Right atrium auricular region (tissue), 2 donors: ENCODE data around the gene RSRC1. TPM values are rescaled to one million over a fixed set of nuclear protein-coding genes. Genes with fewer than 3 reads are reported as not detected.

Source experiments
- DNase-seq: peaks from one replicate; pipeline ENCODE4 v3.0.0-alpha.2; 2019; ENCODE audit warnings: low spot score
- H3K27ac ChIP-seq, 2 donors: fragments of 200-600 bp; sonication (generic); 1 replicate in 1 of 2; 2 replicates in 1 of 2; pipeline ENCODE4 v1.5.1; 2016 to 2019
- H3K27me3 ChIP-seq, 2 donors: fragments of 200-600 bp; sonication (generic); one replicate each; pipeline versions ENCODE4 v1.5.1 to v1.6.0; 2017 to 2019
- H3K36me3 ChIP-seq: fragments of 200-600 bp; sonication (generic); one replicate; pipeline ENCODE4 v1.5.1; 2016
- H3K4me1 ChIP-seq, 2 donors: fragments of 200-600 bp; sonication (generic); one replicate each; pipeline versions ENCODE4 v1.5.1 to v1.6.0; 2017 to 2019
- H3K4me3 ChIP-seq, 2 donors: fragments of 200-600 bp; sonication (generic); 1 replicate in 1 of 2; 2 replicates in 1 of 2; pipeline ENCODE4 v1.5.1; 2017 to 2019; ENCODE audit warnings: mild to moderate bottlenecking in 1 of 2, moderate library complexity in 1 of 2
- H3K9me3 ChIP-seq, 2 donors: fragments of 200-600 bp; sonication (generic); one replicate each; pipeline ENCODE4 v1.5.1; 2019
- total RNA-seq, 2 donors: library from RNA; depleted of rRNA; stranded (reverse); fragments of >200 nt; gene quantifications; one replicate each; pipeline ENCODE4 v1.1.0, GENCODE V29; 2016
- TF ChIP-seq, protein P1 (sequence below), 2 donors: fragments of 200-600 bp; sonication (generic); IDR thresholded peaks; one replicate each; pipeline ENCODE4 v1.5.1; 2019; ENCODE audit warnings: antibody characterized with exemption in 2 of 2

Gene RSRC1
- total RNA-seq, 2 donors from 2014 or later: 24.8 to 42.5 TPM

DNA sequence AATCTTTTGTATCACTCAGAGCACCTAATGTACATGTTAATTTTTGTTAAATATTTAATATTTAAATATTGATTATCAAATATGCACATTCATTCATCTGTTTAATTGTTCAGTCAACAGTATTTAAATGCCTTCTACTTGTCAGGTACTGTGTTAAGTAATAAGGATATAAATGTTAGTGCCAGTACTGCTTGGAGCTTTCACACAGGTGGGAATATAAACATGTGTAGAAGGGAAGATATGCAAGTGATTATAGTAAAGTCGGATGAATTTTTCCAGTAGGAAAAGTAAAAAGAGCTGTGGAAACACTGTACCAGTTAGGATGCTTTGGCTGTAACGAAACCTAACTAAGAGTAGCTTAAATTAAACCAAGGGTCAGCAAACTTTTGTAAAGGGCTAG is 95.4 kb downstream of the RSRC1 start:
- no peaks in the 10 kb centered on the region for H3K4me1 ChIP-seq
- no peaks in the 10 kb centered on the region for H3K27me3 ChIP-seq
- H3K27ac ChIP-seq: no peak overlapping the region
- no peaks in the 10 kb centered on the region for H3K36me3 ChIP-seq
- DNase-seq: no peak
- peaks cover 7 to 16% of the 10 kb centered on the region in 2 donors for H3K9me3 ChIP-seq
- H3K4me3 ChIP-seq: no peak overlapping the region
- TF ChIP-seq, protein P1, sequence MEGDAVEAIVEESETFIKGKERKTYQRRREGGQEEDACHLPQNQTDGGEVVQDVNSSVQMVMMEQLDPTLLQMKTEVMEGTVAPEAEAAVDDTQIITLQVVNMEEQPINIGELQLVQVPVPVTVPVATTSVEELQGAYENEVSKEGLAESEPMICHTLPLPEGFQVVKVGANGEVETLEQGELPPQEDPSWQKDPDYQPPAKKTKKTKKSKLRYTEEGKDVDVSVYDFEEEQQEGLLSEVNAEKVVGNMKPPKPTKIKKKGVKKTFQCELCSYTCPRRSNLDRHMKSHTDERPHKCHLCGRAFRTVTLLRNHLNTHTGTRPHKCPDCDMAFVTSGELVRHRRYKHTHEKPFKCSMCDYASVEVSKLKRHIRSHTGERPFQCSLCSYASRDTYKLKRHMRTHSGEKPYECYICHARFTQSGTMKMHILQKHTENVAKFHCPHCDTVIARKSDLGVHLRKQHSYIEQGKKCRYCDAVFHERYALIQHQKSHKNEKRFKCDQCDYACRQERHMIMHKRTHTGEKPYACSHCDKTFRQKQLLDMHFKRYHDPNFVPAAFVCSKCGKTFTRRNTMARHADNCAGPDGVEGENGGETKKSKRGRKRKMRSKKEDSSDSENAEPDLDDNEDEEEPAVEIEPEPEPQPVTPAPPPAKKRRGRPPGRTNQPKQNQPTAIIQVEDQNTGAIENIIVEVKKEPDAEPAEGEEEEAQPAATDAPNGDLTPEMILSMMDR (IDR thresholded peaks at IDR 0.05): no peak

DNA sequence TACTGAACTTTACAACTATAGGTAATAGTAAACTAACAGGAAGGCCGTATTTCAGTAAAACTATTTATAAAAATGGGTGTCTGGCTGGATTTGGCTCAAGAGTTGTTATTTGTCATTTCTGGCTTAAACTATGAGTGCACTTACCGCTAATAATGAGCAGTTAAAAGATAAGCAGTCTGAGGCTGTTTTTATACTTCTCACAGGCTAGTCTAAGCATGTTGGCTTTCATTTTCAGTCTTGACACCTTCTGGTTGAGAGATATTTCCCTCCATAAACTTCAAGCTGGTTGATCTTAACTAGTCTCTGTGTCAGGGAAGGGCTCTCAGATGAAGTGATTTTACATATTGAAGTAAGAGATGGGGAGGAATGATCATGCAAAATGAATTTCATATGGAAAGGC is 96.1 kb downstream of the RSRC1 start:
- TF ChIP-seq, protein P1 (IDR thresholded peaks at IDR 0.05): no peak
- DNase-seq: no peak
- Histone ChIP-seq H3K4me3 (no peak overlapping the region), H3K4me1 (no peaks in the 10 kb centered on the region), H3K9me3 (peaks cover 2 to 9% of the 10 kb centered on the region in 2 donors), H3K27ac (no peak overlapping the region), H3K36me3 (no peaks in the 10 kb centered on the region), H3K27me3 (no peaks in the 10 kb centered on the region)

DNA sequence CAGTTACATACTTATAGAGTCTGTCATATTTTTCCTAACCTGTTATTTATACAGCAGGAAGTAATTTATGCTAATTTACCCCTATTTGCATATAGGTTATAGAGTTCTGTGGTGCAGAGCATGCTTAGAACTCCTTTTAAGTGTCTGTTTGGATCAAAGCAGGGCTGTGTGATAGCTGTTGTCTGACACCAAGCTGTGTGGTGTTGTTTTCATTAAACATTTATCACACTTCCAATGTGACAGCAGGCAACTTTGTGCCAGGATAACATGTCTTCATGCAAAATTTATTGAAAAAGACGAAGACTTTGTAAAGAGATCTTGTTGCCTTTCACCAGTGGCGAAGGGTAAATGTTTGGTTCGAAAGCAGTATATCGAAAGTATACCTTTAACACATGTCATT is 100.2 kb downstream of the RSRC1 start:
- Histone ChIP-seq H3K27me3 (no peaks in the 10 kb centered on the region), H3K9me3 (no peaks in the 10 kb centered on the region), H3K4me1 (no peaks in the 10 kb centered on the region), H3K36me3 (no peaks in the 10 kb centered on the region), H3K4me3 (no peak overlapping the region), H3K27ac (no peak overlapping the region)
- TF ChIP-seq, protein P1 (IDR thresholded peaks at IDR 0.05): no peak
- DNase-seq: no peak

DNA sequence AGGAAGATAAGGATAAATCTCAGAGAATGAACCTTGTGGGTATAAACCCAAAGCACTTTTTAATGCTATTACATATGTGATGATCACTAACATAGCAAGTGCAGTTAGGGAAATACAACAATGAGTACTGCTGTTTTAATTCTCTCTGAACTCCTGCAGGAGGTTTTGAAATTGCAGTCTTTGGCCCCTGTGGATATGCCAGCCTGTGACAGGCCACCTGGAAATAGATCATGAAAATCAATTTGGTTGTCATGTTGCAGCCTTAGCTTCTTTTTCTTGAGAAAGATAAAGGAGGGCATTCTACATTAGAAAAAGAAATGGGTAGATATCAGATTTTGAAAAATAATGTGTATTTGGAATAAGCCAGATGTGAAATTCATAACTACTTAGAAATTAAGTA is 103.6 kb downstream of the RSRC1 start:
- Histone ChIP-seq H3K4me3 (no peak overlapping the region), H3K9me3 (no peaks in the 10 kb centered on the region), H3K27me3 (no peaks in the 10 kb centered on the region), H3K4me1 (no peaks in the 10 kb centered on the region), H3K27ac (no peak overlapping the region), H3K36me3 (no peaks in the 10 kb centered on the region)
- no peak for DNase-seq
- TF ChIP-seq, protein P1 (IDR thresholded peaks at IDR 0.05): no peak

DNA sequence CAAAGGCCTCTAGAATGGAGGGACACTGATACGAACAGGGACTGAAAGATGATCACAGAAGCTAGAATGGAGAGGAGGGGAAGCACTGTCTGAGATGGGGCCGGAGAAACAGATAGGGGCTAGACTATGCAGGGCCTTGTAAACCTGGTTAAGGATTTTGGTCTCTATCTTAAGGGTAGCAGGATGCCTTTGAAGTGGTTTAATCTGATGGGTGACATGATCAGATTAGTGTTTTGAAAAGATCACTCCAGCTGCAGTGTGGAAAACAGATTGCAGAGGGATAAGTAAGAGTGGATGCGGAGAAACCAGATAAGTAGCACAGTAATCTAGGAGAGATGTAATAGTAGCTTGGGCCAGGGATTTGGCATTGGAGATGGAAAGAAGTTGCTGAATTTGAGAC is 108.1 kb downstream of the RSRC1 start:
- Histone ChIP-seq H3K27ac (no peak overlapping the region), H3K4me1 (no peaks in the 10 kb centered on the region), H3K36me3 (no peaks in the 10 kb centered on the region), H3K4me3 (no peak overlapping the region), H3K9me3 (no peaks in the 10 kb centered on the region), H3K27me3 (no peaks in the 10 kb centered on the region)
- TF ChIP-seq, protein P1 (IDR thresholded peaks at IDR 0.05): no peak
- DNase-seq: no peak

DNA sequence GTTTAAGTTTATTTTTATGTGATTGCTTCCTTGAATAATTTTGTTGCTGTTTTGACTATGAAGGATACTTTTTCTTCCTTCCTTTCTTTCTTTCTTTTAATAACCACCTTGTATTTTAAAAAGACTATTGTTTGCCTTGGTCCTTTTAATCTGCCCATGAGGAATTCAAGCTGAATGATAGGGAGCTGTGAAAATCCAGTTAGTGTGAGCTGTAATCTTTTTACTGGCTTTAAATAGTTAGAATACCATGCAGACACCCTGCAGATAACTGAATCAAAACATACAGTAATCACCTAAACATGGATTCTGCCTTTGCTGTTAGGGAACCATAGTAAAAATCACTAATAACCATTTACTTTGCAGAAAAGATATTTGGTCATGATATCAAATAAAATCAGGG is 110.7 kb downstream of the RSRC1 start:
- Histone ChIP-seq H3K9me3 (no peaks in the 10 kb centered on the region), H3K4me3 (no peak overlapping the region), H3K27me3 (no peaks in the 10 kb centered on the region), H3K4me1 (no peaks in the 10 kb centered on the region), H3K27ac (peak overlapping the region in 1 of 2 donors; percentile 40), H3K36me3 (no peaks in the 10 kb centered on the region)
- TF ChIP-seq, protein P1 (IDR thresholded peaks at IDR 0.05): no peak
- DNase-seq: no peak
